GM12878 (cell line): ENCODE data around the gene SHQ1. TPM values are rescaled to one million over a fixed set of nuclear protein-coding genes. Genes with fewer than 3 reads are reported as not detected.

Experiments used
- CREB1 ChIP-seq: IDR thresholded peaks from 2 replicates; pipeline ENCODE4 v1.6.1; 2012; ENCODE audit warnings: low read depth, mild to moderate bottlenecking, inconsistent platforms
- DPF2 ChIP-seq: fragments of 450-650 bp; IDR thresholded peaks from 2 replicates; pipeline ENCODE4 v1.6.1; 2017; ENCODE audit warnings: mild to moderate bottlenecking
- FOXK2 ChIP-seq: fragments of 450-650 bp; IDR thresholded peaks from 2 replicates; pipeline ENCODE4 v1.6.1; 2017; ENCODE audit warnings: mild to moderate bottlenecking, moderate library complexity
- KDM1A ChIP-seq: fragments of 200-600 bp; sonication (generic); IDR thresholded peaks from 2 replicates; pipeline ENCODE4 v1.6.1; 2016; ENCODE audit warnings: borderline replicate concordance
- LARP7 ChIP-seq: fragments of 450-650 bp; IDR thresholded peaks from 2 replicates; pipeline ENCODE4 v1.6.1; 2017; ENCODE audit warnings: mild to moderate bottlenecking
- MEF2A ChIP-seq: IDR thresholded peaks from 2 replicates; pipeline ENCODE4 v1.6.1; 2011; ENCODE audit warnings: low read depth, mild to moderate bottlenecking, low read length, moderate library complexity; ENCODE audit not compliant: insufficient read depth
- PBX3 ChIP-seq: IDR thresholded peaks from 2 replicates; pipeline ENCODE4 v1.6.1; 2011; ENCODE audit warnings: mild to moderate bottlenecking, low read depth, low read length, moderate library complexity; ENCODE audit not compliant: insufficient replicate concordance
- RCOR1 ChIP-seq: conservative IDR thresholded peaks from 2 replicates; pipeline ENCODE4 v1.6.1; 2012; ENCODE audit warnings: low read depth, low read length, improper control_type of control experiment
- RELA ChIP-seq: fragments of 450-650 bp; IDR thresholded peaks from 2 replicates; pipeline ENCODE4 v1.8.0; 2014; ENCODE audit warnings: borderline replicate concordance; ENCODE audit not compliant: partially characterized antibody
- REST ChIP-seq: IDR thresholded peaks from 2 replicates; pipeline ENCODE4 v1.6.1; 2012; ENCODE audit warnings: mild to moderate bottlenecking, low read depth, low read length
- SKIL ChIP-seq: fragments of 450-650 bp; IDR thresholded peaks from 2 replicates; pipeline ENCODE4 v1.6.1; 2017; ENCODE audit warnings: mild to moderate bottlenecking, low read depth, inconsistent platforms; ENCODE audit not compliant: poor library complexity, severe bottlenecking
- SREBF1 ChIP-seq: IDR thresholded peaks from 2 replicates; pipeline ENCODE4 v1.6.1; 2012; ENCODE audit warnings: mild to moderate bottlenecking, low read length
- TBL1XR1 ChIP-seq: IDR thresholded peaks from 2 replicates; pipeline ENCODE4 v1.6.1; 2012; ENCODE audit warnings: low read depth, low read length, improper control_type of control experiment
- WRNIP1 ChIP-seq: IDR thresholded peaks from 2 replicates; pipeline ENCODE4 v1.6.1; 2011; ENCODE audit warnings: low read depth, low read length, improper control_type of control experiment, borderline replicate concordance
- ZBTB33 ChIP-seq: fragments of 450-650 bp; IDR thresholded peaks from 2 replicates; pipeline ENCODE4 v1.6.1; 2017; ENCODE audit warnings: mild to moderate bottlenecking
- ZBTB4 ChIP-seq: fragments of 450-650 bp; formaldehyde crosslinking; IDR thresholded peaks from 2 replicates; pipeline ENCODE4 v1.4.0; 2022; ENCODE audit warnings: mild to moderate bottlenecking, moderate library complexity
- ZNF24 ChIP-seq: fragments of 450-650 bp; IDR thresholded peaks from 2 replicates; pipeline ENCODE4 v1.6.1; 2017; ENCODE audit warnings: antibody characterized with exemption, mild to moderate bottlenecking
- ZNF384 ChIP-seq: IDR thresholded peaks from 2 replicates; pipeline ENCODE4 v1.6.1; 2012; ENCODE audit warnings: low read depth, mild to moderate bottlenecking, low read length, improper control_type of control experiment, borderline replicate concordance
- ZNF622 ChIP-seq: fragments of 450-650 bp; IDR thresholded peaks from 2 replicates; pipeline ENCODE4 v1.6.1; 2017; ENCODE audit warnings: mild to moderate bottlenecking, inconsistent platforms
- polyA plus RNA-seq, 11 experiments: library from polyadenylated mRNA; depleted of rRNA in 4 of 11; unstranded in 6 of 11; stranded (reverse) in 5 of 11; fragments of >200 nt; fragmentation: Nextera tagmentation in 4 of 11; fragmentation: Illumina TruSeq in 1 of 11; extraction: Ambion mirVana in 4 of 11; extraction: Trizol in 1 of 11; gene quantifications; 1 replicate in 1 of 11; 2 replicates in 10 of 11; pipeline versions ENCODE4 v1.2.1 to v1.2.3, GENCODE V29; 2011 to 2016; ENCODE audit warnings: inconsistent platforms in 2 of 11, missing spikeins in 2 of 11, low read depth in 1 of 11
- total RNA-seq, 4 experiments: library from RNA; depleted of rRNA in 3 of 4; stranded (reverse); fragments of >200 nt in 3 of 4; fragmentation: Illumina TruSeq in 1 of 4; extraction: Trizol in 1 of 4; gene quantifications; 2 replicates each; pipeline versions ENCODE4 v1.2.1 to v1.2.3, GENCODE V29; 2013 to 2021

SHQ1 gene
- total and polyA plus RNA-seq, 10 of the 15 experiments (the other 5 are each of a cell fraction or from before 2014, with no cell fraction given) = 12.6 to 51.7 (median 24.5) TPM

GRCh38 chr3:72756900-72757299 is 91.3 kb downstream of the SHQ1 start (continued):
- TF ChIP-seq SKIL = peak; percentile 78
- TF ChIP-seq LARP7 = no peak
- TF ChIP-seq ZBTB4 (CRISPR knock-in tag) = no peak
- TF ChIP-seq FOXK2 = no peak
- peak; percentile 61; the same call in 1 of the 2 replicates for TF ChIP-seq CREB1
- no peak for TF ChIP-seq RELA
- TF ChIP-seq ZNF384 = no peak
- no peak for TF ChIP-seq REST
- peak; percentile 77; the same call in 1 of the 2 replicates for TF ChIP-seq MEF2A
- TF ChIP-seq ZNF24 = peak; percentile 45; the same call in 1 of the 2 replicates
- TF ChIP-seq PBX3 = peak; percentile 74
- peak; percentile 96; the same call in 1 of the 2 replicates for TF ChIP-seq RCOR1
- no peak for TF ChIP-seq ZBTB33
- no peak for TF ChIP-seq WRNIP1
- TF ChIP-seq DPF2 = peak; percentile 96
- no peak for TF ChIP-seq ZNF622
- TF ChIP-seq SREBF1 = 0 out of 2 replicates have a peak, but pooled peaks have one; percentile 22
- no peak for TF ChIP-seq KDM1A
- no peak; the same call in 1 of the 2 replicates for TF ChIP-seq TBL1XR1
